Osteoblast (primary cell): Measurements from ENCODE around the gene VIPR2. TPM values are rescaled to one million over a fixed set of nuclear protein-coding genes. Genes with fewer than 3 reads are reported as not detected.
"Not testable (repeated sequence)": the region's sequence is repeated elsewhere in the genome, so short reads cannot be mapped to it uniquely, and the experiment has no call there.

Experiments
- DNase-seq: peaks from one replicate; pipeline ENCODE4 v3.0.0; 2011; ENCODE audit warnings: low spot score, mixed read lengths; ENCODE audit not compliant: insufficient read length; ENCODE audit errors: missing footprints
- H2AFZ ChIP-seq: 2 replicates; pipeline ENCODE4 v1.6.0; 2011; ENCODE audit warnings: mild to moderate bottlenecking, low read length
- H3K27ac ChIP-seq: 2 replicates; pipeline ENCODE4 v1.5.1; 2011; ENCODE audit warnings: mild to moderate bottlenecking, low read depth, low read length, moderate library complexity
- H3K27me3 ChIP-seq: 2 replicates; pipeline ENCODE4 v1.6.0; 2012; ENCODE audit warnings: mild to moderate bottlenecking, control low read depth, inconsistent platforms, low read length, moderate library complexity; ENCODE audit not compliant: insufficient read depth
- H3K36me3 ChIP-seq: 2 replicates; pipeline ENCODE4 v1.5.1; 2011; ENCODE audit warnings: mild to moderate bottlenecking, low read length, control low read depth, moderate library complexity; ENCODE audit not compliant: insufficient read depth
- H3K4me1 ChIP-seq: 2 replicates; pipeline ENCODE4 v1.5.1; 2011; ENCODE audit warnings: mild to moderate bottlenecking, low read length, control low read depth, moderate library complexity; ENCODE audit not compliant: insufficient read depth
- H3K4me2 ChIP-seq: 2 replicates; pipeline ENCODE4 v1.6.0; 2011; ENCODE audit warnings: mild to moderate bottlenecking, low read length; ENCODE audit not compliant: insufficient read depth
- H3K4me3 ChIP-seq: fragments of 200-600 bp; sonication (generic); 3 replicates; pipeline ENCODE4 v1.5.1; 2012; ENCODE audit warnings: mild to moderate bottlenecking, low read length, inconsistent platforms; ENCODE audit not compliant: insufficient read depth
- H3K79me2 ChIP-seq: 2 replicates; pipeline ENCODE4 v1.6.0; 2012; ENCODE audit warnings: mild to moderate bottlenecking, low read length, control low read depth, inconsistent platforms; ENCODE audit not compliant: insufficient read depth
- H3K9me3 ChIP-seq: 2 replicates; pipeline ENCODE4 v1.5.1; 2011; ENCODE audit warnings: low read depth, low read length, control low read depth
- H4K20me1 ChIP-seq: 2 replicates; pipeline ENCODE4 v1.6.0; 2012; ENCODE audit warnings: mild to moderate bottlenecking, low read length, control low read depth; ENCODE audit not compliant: insufficient read depth
- CTCF ChIP-seq: IDR thresholded peaks from 2 replicates; pipeline ENCODE4 v1.5.1; 2011; ENCODE audit warnings: mild to moderate bottlenecking, low read depth, low read length, moderate library complexity; ENCODE audit errors: extremely low read depth
- total RNA-seq: library from RNA; depleted of rRNA; stranded (reverse); fragments of >200 nt; gene quantifications from 2 replicates; pipeline ENCODE4 v1.2.3, GENCODE V29; 2012

Gene VIPR2
- total RNA-seq, 1 donor = not detected

- Histone ChIP-seq H2AFZ (no peak overlapping the region), H3K4me3 (no peak overlapping the region), H3K9me3 (peaks cover 2% of the 10 kb centered on the region), H3K79me2 (no peaks in the 10 kb centered on the region), H3K27me3 (peaks cover under 1% of the 10 kb centered on the region), H3K4me1 (no peaks in the 10 kb centered on the region), H4K20me1 (no peaks in the 10 kb centered on the region), H3K4me2 (no peak overlapping the region), H3K36me3 (no peaks in the 10 kb centered on the region), H3K27ac (no peak overlapping the region)
- no peak for TF ChIP-seq CTCF
- DNase-seq = no peak
These were observed 157.0 kb downstream of the VIPR2 start for GRCh38 chr7:158987691-158988090.

GRCh38 chr7:158985583-158985982 is 159.1 kb downstream of the VIPR2 start:
- H2AFZ ChIP-seq = no peak overlapping the region
- H3K36me3 ChIP-seq = no peaks in the 10 kb centered on the region
- no peak for DNase-seq
- H3K4me3 ChIP-seq = no peak overlapping the region
- H3K4me2 ChIP-seq = no peak overlapping the region
- no peak overlapping the region for H3K27ac ChIP-seq
- no peaks in the 10 kb centered on the region for H3K4me1 ChIP-seq
- no peak for TF ChIP-seq CTCF
- H4K20me1 ChIP-seq = no peaks in the 10 kb centered on the region
- no peaks in the 10 kb centered on the region for H3K79me2 ChIP-seq
- H3K9me3 ChIP-seq = peaks cover 15% of the 10 kb centered on the region
- no peaks in the 10 kb centered on the region for H3K27me3 ChIP-seq

GRCh38 chr7:158984007-158984406 is 160.7 kb downstream of the VIPR2 start:
- H3K4me2 ChIP-seq, H3K4me3 ChIP-seq, H3K27me3 ChIP-seq, DNase-seq, H4K20me1 ChIP-seq, H3K27ac ChIP-seq, H3K36me3 ChIP-seq, H2AFZ ChIP-seq, H3K4me1 ChIP-seq, H3K79me2 ChIP-seq: not testable (repeated sequence)
- peaks cover 15% of the 10 kb centered on the region for H3K9me3 ChIP-seq

- not testable (repeated sequence) for H3K79me2 ChIP-seq, DNase-seq, H2AFZ ChIP-seq, H3K4me3 ChIP-seq, H3K27ac ChIP-seq, H4K20me1 ChIP-seq, H3K4me1 ChIP-seq, H3K36me3 ChIP-seq, H3K4me2 ChIP-seq, H3K27me3 ChIP-seq
- peaks cover 15% of the 10 kb centered on the region for H3K9me3 ChIP-seq
These were observed 162.6 kb downstream of the VIPR2 start for GRCh38 chr7:158982080-158982479.

- Histone ChIP-seq H4K20me1 (no peaks in the 10 kb centered on the region), H3K4me1 (peaks cover 6% of the 10 kb centered on the region), H3K4me3 (no peak overlapping the region), H3K79me2 (no peaks in the 10 kb centered on the region), H2AFZ (peak overlapping the region; percentile 59), H3K27ac (no peak overlapping the region), H3K36me3 (no peaks in the 10 kb centered on the region), H3K27me3 (no peaks in the 10 kb centered on the region), H3K9me3 (peaks cover 15% of the 10 kb centered on the region), H3K4me2 (no peak overlapping the region)
- DNase-seq = peak; percentile 88
- no peak for TF ChIP-seq CTCF
These were observed 164.9 kb downstream of the VIPR2 start for GRCh38 chr7:158979635-158980351.
